DOHH2 (cell line): ENCODE data around the gene SREBF1.

Experiments
- H3F3A ChIP-seq: fragments of 200-600 bp; sonication (generic), shearing (Covaris generic); 2 replicates; pipeline ENCODE4 v1.6.0; 2016; ENCODE audit warnings: antibody characterized with exemption, mild to moderate bottlenecking; ENCODE audit not compliant: control insufficient read depth, insufficient read depth
- H3K27ac ChIP-seq: fragments of 200-600 bp; sonication (generic); 2 replicates; pipeline ENCODE4 v1.5.1; 2014; ENCODE audit warnings: low read depth, mild to moderate bottlenecking, low read length, moderate library complexity
- H3K27me3 ChIP-seq: fragments of 200-600 bp; sonication (generic); 2 replicates; pipeline ENCODE4 v1.6.1; 2014; ENCODE audit warnings: mild to moderate bottlenecking, low read length, mixed read lengths; ENCODE audit not compliant: control insufficient read depth
- H3K36me3 ChIP-seq: fragments of 200-600 bp; sonication (generic); 2 replicates; pipeline ENCODE4 v1.6.1; 2014; ENCODE audit warnings: mild to moderate bottlenecking, low read length, moderate library complexity, mixed read lengths; ENCODE audit not compliant: control insufficient read depth
- H3K4me1 ChIP-seq: fragments of 200-600 bp; sonication (generic); 2 replicates; pipeline ENCODE4 v1.6.1; 2014; ENCODE audit warnings: mild to moderate bottlenecking, low read length, mixed read lengths; ENCODE audit not compliant: control insufficient read depth
- H3K4me2 ChIP-seq: fragments of 200-600 bp; sonication (generic); 2 replicates; pipeline ENCODE4 v1.6.0; 2014; ENCODE audit warnings: mild to moderate bottlenecking, low read length, moderate library complexity
- H3K4me3 ChIP-seq: fragments of 200-600 bp; sonication (generic); 2 replicates; pipeline ENCODE4 v1.5.1; 2014; ENCODE audit warnings: mild to moderate bottlenecking, low read length, mixed read lengths
- H3K79me2 ChIP-seq: fragments of 200-600 bp; sonication (generic); 2 replicates; pipeline ENCODE4 v1.6.1; 2014; ENCODE audit warnings: mild to moderate bottlenecking, low read length, mixed read lengths; ENCODE audit not compliant: control insufficient read depth
- H3K9me2 ChIP-seq: fragments of 200-600 bp; sonication (generic); replicated peaks from 2 replicates; pipeline ENCODE4 v1.6.1; 2014; ENCODE audit warnings: mild to moderate bottlenecking, low read length, mixed read lengths; ENCODE audit not compliant: control insufficient read depth
- H3K9me3 ChIP-seq: fragments of 200-600 bp; sonication (generic); 2 replicates; pipeline ENCODE4 v1.6.1; 2014; ENCODE audit warnings: antibody characterized with exemption, low read length, mixed read lengths; ENCODE audit not compliant: control insufficient read depth, insufficient read depth
- H4K20me1 ChIP-seq: fragments of 200-600 bp; sonication (generic); 2 replicates; pipeline ENCODE4 v1.6.0; 2014; ENCODE audit warnings: low read depth, mild to moderate bottlenecking, antibody characterized with exemption, low read length, moderate library complexity; ENCODE audit not compliant: control insufficient read depth, insufficient read depth
- CTCF ChIP-seq: fragments of 200-600 bp; sonication (generic); IDR thresholded peaks from one replicate; pipeline ENCODE4 v1.5.1; 2014; ENCODE audit warnings: antibody characterized with exemption, mild to moderate bottlenecking, low read depth, low read length; ENCODE audit not compliant: poor library complexity, severe bottlenecking
- EZH2phosphoT487 ChIP-seq: fragments of 200-600 bp; sonication (generic); IDR thresholded peaks from 2 replicates; pipeline ENCODE4 v1.6.1; 2017; ENCODE audit warnings: borderline replicate concordance, mild to moderate bottlenecking, antibody characterized with exemption, low read length, moderate library complexity, mixed read lengths

Gene SREBF1

DNA sequence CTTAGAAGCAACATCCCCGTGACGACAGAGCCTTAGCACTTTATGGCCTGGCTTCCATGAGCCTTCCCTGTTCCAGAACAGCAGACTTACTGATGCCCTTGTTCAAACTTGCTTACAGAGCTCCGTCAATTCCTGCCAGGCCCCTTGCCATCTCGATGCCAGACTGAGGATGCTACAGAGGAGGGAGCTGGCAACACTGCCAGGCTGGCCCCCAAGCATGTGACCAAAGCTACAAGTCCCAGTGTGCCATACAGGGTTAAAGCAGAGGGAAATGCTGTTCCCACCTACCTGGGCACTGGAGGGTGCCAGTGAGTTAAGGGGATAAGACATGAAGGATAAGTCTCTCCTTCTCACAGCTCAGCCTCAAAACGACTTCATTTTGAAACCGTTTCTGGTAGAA lies 33.5 kb upstream of the SREBF1 start:
- no peaks in the 10 kb centered on the region for H3K27me3 ChIP-seq
- H3K36me3 ChIP-seq = no peaks in the 10 kb centered on the region
- H3K27ac ChIP-seq = no peak overlapping the region
- H3K79me2 ChIP-seq = no peaks in the 10 kb centered on the region
- TF ChIP-seq EZH2phosphoT487 (no peak), CTCF (no peak)
- peaks cover 7% of the 10 kb centered on the region for H3K4me1 ChIP-seq
- H4K20me1 ChIP-seq = no peaks in the 10 kb centered on the region
- no peak overlapping the region for H3K4me3 ChIP-seq
- H3K4me2 ChIP-seq = no peak overlapping the region
- no peaks in the 10 kb centered on the region for H3K9me3 ChIP-seq
- H3F3A ChIP-seq = no peaks in the 10 kb centered on the region
- no peaks in the 10 kb centered on the region for H3K9me2 ChIP-seq

GRCh38 chr17:17868641-17869522 lies 32.1 kb upstream of the SREBF1 start:
- no peak overlapping the region for H3K27ac ChIP-seq

GRCh38 chr17:17866897-17867296 lies 30.1 kb upstream of the SREBF1 start:
- Histone ChIP-seq H3K9me2 (no peaks in the 10 kb centered on the region), H3F3A (no peaks in the 10 kb centered on the region), H4K20me1 (no peaks in the 10 kb centered on the region), H3K27ac (no peak overlapping the region), H3K36me3 (no peaks in the 10 kb centered on the region), H3K4me3 (no peak overlapping the region), H3K4me2 (no peak overlapping the region), H3K79me2 (no peaks in the 10 kb centered on the region), H3K9me3 (no peaks in the 10 kb centered on the region), H3K4me1 (peaks cover 7% of the 10 kb centered on the region), H3K27me3 (no peaks in the 10 kb centered on the region)
- TF ChIP-seq CTCF (no peak), EZH2phosphoT487 (no peak)

More at GRCh38 chr17:17868641-17869522, 32.1 kb upstream of the SREBF1 start:
- H3K4me1 ChIP-seq = peaks cover 7% of the 10 kb centered on the region
- H4K20me1 ChIP-seq = no peaks in the 10 kb centered on the region
- no peaks in the 10 kb centered on the region for H3K36me3 ChIP-seq
- no peaks in the 10 kb centered on the region for H3F3A ChIP-seq
- no peak overlapping the region for H3K4me3 ChIP-seq
- H3K79me2 ChIP-seq = no peaks in the 10 kb centered on the region
- no peaks in the 10 kb centered on the region for H3K9me2 ChIP-seq
- no peak for TF ChIP-seq CTCF
- TF ChIP-seq EZH2phosphoT487 = no peak
- no peaks in the 10 kb centered on the region for H3K27me3 ChIP-seq
- H3K4me2 ChIP-seq = no peak overlapping the region
- no peaks in the 10 kb centered on the region for H3K9me3 ChIP-seq
